Gastrocnemius medialis (tissue), 4 donors: ENCODE results near the gene A3GALT2. TPM values are rescaled to one million over a fixed set of nuclear protein-coding genes. Genes with fewer than 3 reads are reported as not detected.

Experiments used
- ATAC-seq, 2 donors: fragments of 150-250 bp; one replicate each; pipeline ENCODE4 v1.9.1; 2016
- DNase-seq, 2 donors: peaks; one replicate each; pipeline ENCODE4 v3.0.0-alpha.2; 2019
- H3K27ac ChIP-seq, 4 donors: fragments of 200-600 bp; sonication (generic); 1 replicate in 1 of 4; 2 replicates in 3 of 4; pipeline ENCODE4 v1.5.1; 2016 to 2018; ENCODE audit warnings: mild to moderate bottlenecking in 2 of 4, moderate library complexity in 1 of 4
- H3K27me3 ChIP-seq, 3 donors: fragments of 200-600 bp; sonication (generic) in 2 of 3; 1 replicate in 1 of 3; 2 replicates in 2 of 3; pipeline versions ENCODE4 v1.5.1 to v1.6.0; 2016 to 2019; ENCODE audit warnings: mild to moderate bottlenecking in 1 of 3, moderate library complexity in 1 of 3
- H3K36me3 ChIP-seq, 2 donors: fragments of 200-600 bp; sonication (generic) in 1 of 2; one replicate each; pipeline ENCODE4 v1.5.1; 2017 to 2018
- H3K4me1 ChIP-seq, 2 donors: fragments of 200-600 bp; sonication (generic) in 1 of 2; one replicate each; pipeline ENCODE4 v1.5.1; 2016 to 2017; ENCODE audit warnings: mild to moderate bottlenecking in 2 of 2
- H3K4me3 ChIP-seq, 4 donors: fragments of 200-600 bp; sonication (generic) in 3 of 4; 1 replicate in 1 of 4; 2 replicates in 3 of 4; pipeline ENCODE4 v1.5.1; 2016 to 2019; ENCODE audit warnings: mild to moderate bottlenecking in 2 of 4
- H3K9me3 ChIP-seq, 3 donors: fragments of 200-600 bp; sonication (generic) in 2 of 3; 1 replicate in 1 of 3; 2 replicates in 2 of 3; pipeline ENCODE4 v1.5.1; 2016 to 2019
- POLR2A ChIP-seq, 2 donors: fragments of 450-650 bp; IDR thresholded peaks; one replicate each; pipeline ENCODE4 v1.6.1; 2017; ENCODE audit warnings: antibody characterized with exemption in 2 of 2, mild to moderate bottlenecking in 2 of 2, moderate library complexity in 2 of 2
- in situ Hi-C, 4 donors: fragments of 200-750 bp; cut with MboI; loops; one replicate each; pipeline versions ENCODE4 v1.15.0 to v1.8.0; 2017; ENCODE audit warnings: low sequenced_read_pairs in 4 of 4
- intact Hi-C: fragments of 100-400 bp; cut with DNase I; formaldehyde crosslinking; loops from one replicate; pipeline ENCODE4 v1.15.1; 2023; ENCODE audit warnings: low total_unique reads
- total RNA-seq, 4 donors: library from RNA; depleted of rRNA; stranded (reverse); fragments of >200 nt; gene quantifications; one replicate each; pipeline versions ENCODE4 v1.1.0 to v1.2.3, GENCODE V29; 2016
- TF ChIP-seq, protein P1 (sequence below), 5 experiments: fragments of 450-650 bp in 3 of 5; fragments of 200-600 bp in 2 of 5; sonication (generic) in 2 of 5; IDR thresholded peaks in 4 of 5; conservative IDR thresholded peaks in 1 of 5; 1 replicate in 4 of 5; 2 replicates in 1 of 5; pipeline ENCODE4 v1.5.1; 2016 to 2019; ENCODE audit warnings: antibody characterized with exemption in 5 of 5, mild to moderate bottlenecking in 3 of 5, moderate library complexity in 3 of 5

The A3GALT2 gene
- total RNA-seq, 4 donors from 2014 or later: not detected

DNA sequence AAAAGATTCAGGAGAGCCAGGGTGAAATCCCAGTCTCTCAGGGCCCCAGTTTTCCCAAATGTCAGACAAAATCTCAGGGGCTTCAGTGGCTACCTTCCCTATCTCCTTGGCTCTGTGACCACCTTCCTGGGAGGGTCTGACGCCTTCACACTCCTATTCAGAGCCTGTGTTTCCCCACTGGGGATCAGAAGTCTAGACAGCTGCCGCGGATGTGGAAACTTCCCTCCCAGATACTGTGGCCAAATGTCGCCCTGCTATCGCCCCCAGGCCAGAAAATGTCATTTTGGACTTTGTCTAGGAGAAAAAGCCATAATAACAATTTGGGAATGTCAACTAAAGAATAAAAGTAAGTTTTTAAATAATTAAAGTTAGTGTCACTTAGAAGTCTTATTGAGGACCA, 15.9 kb downstream of the A3GALT2 start:
- DNase-seq (peak in 1 of 2 donors; percentile 6), ATAC-seq (no peak)
- intact Hi-C loops (no loop called here), in situ Hi-C loops (no loop called here)
- Histone ChIP-seq H3K4me1 (peaks cover 9 to 11% of the 10 kb centered on the region in 2 donors), H3K27ac (no peak overlapping the region), H3K36me3 (no peaks in the 10 kb centered on the region), H3K27me3 (peaks cover 0 to 9% (median 0%) of the 10 kb centered on the region in 3 donors), H3K9me3 (no peaks in the 10 kb centered on the region), H3K4me3 (no peak overlapping the region)
- TF ChIP-seq, protein P1, sequence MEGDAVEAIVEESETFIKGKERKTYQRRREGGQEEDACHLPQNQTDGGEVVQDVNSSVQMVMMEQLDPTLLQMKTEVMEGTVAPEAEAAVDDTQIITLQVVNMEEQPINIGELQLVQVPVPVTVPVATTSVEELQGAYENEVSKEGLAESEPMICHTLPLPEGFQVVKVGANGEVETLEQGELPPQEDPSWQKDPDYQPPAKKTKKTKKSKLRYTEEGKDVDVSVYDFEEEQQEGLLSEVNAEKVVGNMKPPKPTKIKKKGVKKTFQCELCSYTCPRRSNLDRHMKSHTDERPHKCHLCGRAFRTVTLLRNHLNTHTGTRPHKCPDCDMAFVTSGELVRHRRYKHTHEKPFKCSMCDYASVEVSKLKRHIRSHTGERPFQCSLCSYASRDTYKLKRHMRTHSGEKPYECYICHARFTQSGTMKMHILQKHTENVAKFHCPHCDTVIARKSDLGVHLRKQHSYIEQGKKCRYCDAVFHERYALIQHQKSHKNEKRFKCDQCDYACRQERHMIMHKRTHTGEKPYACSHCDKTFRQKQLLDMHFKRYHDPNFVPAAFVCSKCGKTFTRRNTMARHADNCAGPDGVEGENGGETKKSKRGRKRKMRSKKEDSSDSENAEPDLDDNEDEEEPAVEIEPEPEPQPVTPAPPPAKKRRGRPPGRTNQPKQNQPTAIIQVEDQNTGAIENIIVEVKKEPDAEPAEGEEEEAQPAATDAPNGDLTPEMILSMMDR (IDR thresholded peaks at IDR 0.05 in 4 of 5, conservative IDR thresholded peaks at IDR 0.05 in 1 of 5): no peak
- TF ChIP-seq POLR2A (IDR thresholded peaks at IDR 0.05): no peak

DNA sequence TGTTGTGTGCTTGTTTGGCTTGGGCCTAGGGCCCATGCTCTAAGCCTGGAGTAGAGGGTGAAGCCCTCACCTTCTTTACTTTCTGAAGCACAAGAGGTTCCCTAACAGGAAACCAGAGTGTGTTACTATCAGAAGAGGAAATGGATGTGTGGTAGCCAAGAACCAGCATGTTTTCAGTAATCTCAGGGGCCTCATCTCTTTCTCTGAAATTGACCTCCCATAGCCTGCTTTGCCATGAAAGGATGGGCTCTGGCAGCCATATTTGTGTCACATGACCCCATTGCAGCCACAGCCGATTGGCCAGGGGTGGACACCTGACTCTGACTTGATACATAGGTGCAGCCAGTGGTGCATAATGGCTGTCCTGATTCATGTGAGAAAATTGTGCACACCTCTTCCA, 18.6 kb downstream of the A3GALT2 start:
- peaks cover 9 to 11% of the 10 kb centered on the region in 2 donors for H3K4me1 ChIP-seq
- peak in 1 of 2 donors; percentile 9 for DNase-seq
- no peak overlapping the region for H3K27ac ChIP-seq
- in situ Hi-C loops (no loop called here), intact Hi-C loops (no loop called here)
- no peak overlapping the region for H3K4me3 ChIP-seq
- no peaks in the 10 kb centered on the region for H3K9me3 ChIP-seq
- H3K27me3 ChIP-seq: peaks cover 0 to 9% (median 0%) of the 10 kb centered on the region in 3 donors
- ATAC-seq: no peak
- H3K36me3 ChIP-seq: peaks cover 0 to 9% of the 10 kb centered on the region in 2 donors
- TF ChIP-seq POLR2A (IDR thresholded peaks at IDR 0.05): no peak
- TF ChIP-seq, protein P1 (IDR thresholded peaks at IDR 0.05 in 4 of 5, conservative IDR thresholded peaks at IDR 0.05 in 1 of 5): no peak

DNA sequence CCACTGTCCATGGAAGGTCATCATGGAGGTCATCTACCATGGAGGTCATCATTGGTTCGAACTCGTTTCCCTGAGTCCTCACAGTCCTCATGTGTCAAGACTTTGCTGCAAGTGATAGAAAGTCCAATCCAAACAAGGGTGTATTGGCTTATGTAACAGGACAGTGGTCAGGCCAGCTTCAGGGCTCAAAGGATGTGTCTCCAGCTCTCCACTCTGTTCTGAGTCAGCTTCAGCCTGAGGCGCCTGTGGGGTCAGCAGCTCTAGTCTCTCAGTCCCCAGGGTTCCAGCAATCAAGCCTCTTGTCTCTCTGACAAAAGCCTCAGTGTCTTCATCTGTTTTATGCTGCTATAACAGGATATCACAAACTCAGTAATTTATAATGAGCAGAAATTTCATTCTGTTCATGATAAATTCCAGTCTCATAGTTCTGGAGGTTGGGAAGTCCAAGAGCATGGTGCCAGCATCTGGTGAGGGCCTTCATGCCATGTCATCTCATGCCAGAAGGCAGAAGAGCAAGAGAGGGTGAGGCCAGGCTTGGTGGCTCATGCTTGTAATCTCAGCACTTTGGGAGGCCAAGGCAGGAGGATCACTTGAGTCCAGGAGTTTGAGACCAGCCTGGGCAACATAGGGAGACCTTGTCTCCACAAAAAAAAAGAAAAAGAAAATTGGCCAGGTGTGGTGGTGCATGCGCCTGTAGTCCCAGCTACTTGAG, 19.5 kb downstream of the A3GALT2 start:
- intact Hi-C loops: no loop called here
- H3K27me3 ChIP-seq: peaks cover 0 to 4% (median 0%) of the 10 kb centered on the region in 3 donors
- no peak for TF ChIP-seq POLR2A (IDR thresholded peaks at IDR 0.05)
- TF ChIP-seq, protein P1 (IDR thresholded peaks at IDR 0.05 in 4 of 5, conservative IDR thresholded peaks at IDR 0.05 in 1 of 5): no peak
- ATAC-seq (no peak), DNase-seq (peak in 1 of 2 donors; percentile 16)
- no peak overlapping the region for H3K4me3 ChIP-seq
- H3K9me3 ChIP-seq: no peaks in the 10 kb centered on the region
- in situ Hi-C loops: no loop called here
- peak overlapping the region in 2 of 4 donors; percentile 4 to 28 for H3K27ac ChIP-seq
- peaks cover 0 to 9% of the 10 kb centered on the region in 2 donors for H3K36me3 ChIP-seq
- H3K4me1 ChIP-seq: peaks cover 9 to 11% of the 10 kb centered on the region in 2 donors

DNA sequence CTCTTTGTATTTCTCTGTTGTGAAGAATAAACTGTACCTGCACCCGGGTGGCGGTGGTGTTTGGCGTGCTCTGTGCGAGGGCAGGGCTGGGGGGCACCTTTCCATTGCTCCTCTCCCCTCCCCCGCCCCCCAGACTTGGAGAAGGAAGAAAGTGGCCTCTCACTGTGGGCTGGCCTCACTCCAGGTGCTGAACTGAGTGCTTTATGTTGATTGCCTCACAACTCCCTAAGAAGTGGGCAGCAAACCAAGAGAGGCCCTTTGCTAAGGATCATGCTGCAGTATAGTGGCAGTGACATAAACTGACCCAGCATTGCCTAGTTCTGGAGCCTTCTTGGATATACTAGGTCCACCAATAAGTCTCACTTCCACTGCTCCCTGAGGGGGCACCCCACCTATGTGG, 20.2 kb downstream of the A3GALT2 start:
- Histone ChIP-seq H3K4me1 (peaks cover 9 to 17% of the 10 kb centered on the region in 2 donors), H3K27ac (peak overlapping the region in 3 of 4 donors; percentile 4 to 29 (median 28)), H3K4me3 (no peak overlapping the region), H3K36me3 (peaks cover 0 to 9% of the 10 kb centered on the region in 2 donors), H3K27me3 (no peaks in the 10 kb centered on the region), H3K9me3 (no peaks in the 10 kb centered on the region)
- in situ Hi-C loops: no loop called here
- no peak for TF ChIP-seq POLR2A (IDR thresholded peaks at IDR 0.05)
- TF ChIP-seq, protein P1 (IDR thresholded peaks at IDR 0.05 in 4 of 5, conservative IDR thresholded peaks at IDR 0.05 in 1 of 5): no peak
- peak in 1 of 2 donors; percentile 68 for DNase-seq
- ATAC-seq: peak; percentile 39 to 52
- intact Hi-C loops: no loop called here
